Activated CD4-positive, alpha-beta memory T cell treated with anti-CD3 and anti-CD28 coated beads for 36 hours (primary cell): ENCODE data around the gene CTNNBL1. TPM values are rescaled to one million over a fixed set of nuclear protein-coding genes. Genes with fewer than 3 reads are reported as not detected.
"Not testable (repeated sequence)": the region's sequence is repeated elsewhere in the genome, so short reads cannot be mapped to it uniquely, and the experiment has no call there.

Source experiments
- CTCF ChIA-PET: fragments of 350-600 bp; sonication (Branson Sonifier 250); formaldehyde crosslinking; loops from one replicate; lab custom pipeline; 2021; ENCODE audit warnings: antibody characterized with exemption, inconsistent platforms; lab: Charles Lee
- POLR2A ChIA-PET: fragments of 350-600 bp; sonication (Branson Sonifier 250); formaldehyde crosslinking; loops from one replicate; lab custom pipeline; 2021; ENCODE audit warnings: antibody characterized with exemption; lab: Charles Lee
- DNase-seq: peaks from one replicate; pipeline ENCODE4 v3.0.0-alpha.2; 2020
- H3K27ac Mint-ChIP-seq: one replicate; pipeline ENCODE4 v1.8.0; 2021; ENCODE audit warnings: mixed read lengths
- H3K27me3 Mint-ChIP-seq: one replicate; pipeline ENCODE4 v1.8.0; 2021; ENCODE audit warnings: mixed read lengths
- H3K36me3 Mint-ChIP-seq: one replicate; pipeline ENCODE4 v1.8.0; 2021; ENCODE audit warnings: mixed read lengths
- H3K4me1 Mint-ChIP-seq: one replicate; pipeline ENCODE4 v1.8.0; 2021; ENCODE audit warnings: low read depth, mixed read lengths
- H3K4me3 Mint-ChIP-seq: one replicate; pipeline ENCODE4 v1.8.0; 2021; ENCODE audit warnings: mild to moderate bottlenecking, mixed read lengths
- H3K9me3 Mint-ChIP-seq: one replicate; pipeline ENCODE4 v1.8.0; 2021; ENCODE audit warnings: mixed read lengths
- intact Hi-C: fragments of 100-400 bp; cut with micrococcal nuclease; formaldehyde crosslinking; loops from one replicate; pipeline ENCODE4 v1.15.1; 2023
- total RNA-seq, 2 experiments: library from RNA; stranded (reverse); gene quantifications; one replicate each; pipeline ENCODE4 v1.2.3, GENCODE V29; 2021

Gene CTNNBL1
- total RNA-seq, 2 experiments from 2014 or later: 72.5 to 76.5 TPM

DNA sequence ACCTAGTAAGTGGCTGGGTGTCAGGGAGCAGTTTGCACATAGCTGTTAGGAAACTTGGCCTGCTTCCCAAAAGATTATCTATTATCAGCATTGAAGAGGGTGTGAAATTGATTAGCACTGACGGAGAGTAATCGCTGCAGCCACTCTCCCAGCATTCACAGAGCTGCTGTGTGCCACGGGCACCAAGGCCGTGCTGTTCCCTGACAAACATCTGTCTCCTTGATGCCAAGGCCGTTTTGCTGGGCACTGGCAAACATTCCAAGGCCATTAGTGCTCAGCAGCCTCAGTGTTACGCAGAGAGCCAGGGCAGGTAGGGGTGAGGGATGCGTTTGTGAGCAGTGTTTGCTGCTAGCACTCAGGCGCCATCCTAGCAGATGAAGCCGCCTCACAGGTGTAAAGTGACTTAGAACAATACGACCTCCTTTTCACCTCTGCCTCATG lies 151.4 kb downstream of the CTNNBL1 start:
- intact Hi-C loops: no loop called here
- Mint-ChIP-seq H3K4me3 (no peak overlapping the region), H3K27ac (no peak overlapping the region), H3K27me3 (no peaks in the 10 kb centered on the region), H3K9me3 (no peaks in the 10 kb centered on the region), H3K4me1 (no peaks in the 10 kb centered on the region), H3K36me3 (peaks cover 26% of the 10 kb centered on the region)
- CTCF ChIA-PET: no interaction called here
- POLR2A ChIA-PET: no interaction called here
- no peak for DNase-seq

DNA sequence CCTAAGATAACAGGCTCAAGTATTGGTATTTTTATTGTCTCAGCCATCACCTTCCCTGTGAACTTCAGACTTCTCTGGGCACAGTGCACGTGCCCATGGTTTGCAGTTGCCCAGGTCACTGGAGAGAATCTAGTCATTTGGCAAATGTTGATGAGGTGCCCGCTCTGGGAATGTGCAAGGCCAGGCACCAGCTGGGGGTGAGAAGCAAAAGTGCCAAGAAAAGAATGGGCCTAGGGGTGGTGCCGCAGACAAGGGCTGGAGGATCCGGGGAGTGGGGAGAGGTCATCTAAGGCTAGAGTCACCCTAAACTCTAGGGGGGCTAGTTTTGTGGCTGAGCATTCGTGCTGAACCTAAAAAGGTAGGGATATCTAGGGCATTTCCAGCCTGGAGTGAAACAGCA lies 152.0 kb downstream of the CTNNBL1 start:
- ChIA-PET CTCF (no interaction called here), POLR2A (no interaction called here)
- Mint-ChIP-seq H3K27ac (no peak overlapping the region), H3K27me3 (no peaks in the 10 kb centered on the region), H3K9me3 (no peaks in the 10 kb centered on the region), H3K4me3 (no peak overlapping the region), H3K4me1 (no peaks in the 10 kb centered on the region), H3K36me3 (peaks cover 30% of the 10 kb centered on the region)
- intact Hi-C loops: no loop called here
- DNase-seq: no peak

DNA sequence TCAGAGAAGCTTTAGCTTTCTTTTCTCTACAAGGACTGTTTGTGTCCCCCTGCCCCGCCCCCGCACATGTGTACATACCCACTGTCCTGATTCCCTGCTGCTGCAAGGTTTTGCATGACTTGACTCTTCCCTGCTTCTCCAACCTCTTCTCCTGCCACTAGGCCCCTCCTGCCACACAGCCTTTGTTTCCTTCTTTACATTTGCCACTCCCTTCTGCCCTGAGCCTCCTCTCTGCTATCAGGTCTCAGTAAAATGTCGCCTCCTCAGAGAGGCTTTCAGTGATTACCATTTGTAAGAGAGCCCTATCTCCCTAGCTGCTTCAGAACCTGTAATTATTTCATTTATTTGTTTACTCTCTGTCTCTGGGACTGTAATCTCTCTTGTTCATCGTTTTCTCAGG lies 152.7 kb downstream of the CTNNBL1 start:
- Mint-ChIP-seq H3K27me3 (no peaks in the 10 kb centered on the region), H3K4me1 (no peaks in the 10 kb centered on the region), H3K36me3 (peaks cover 32% of the 10 kb centered on the region), H3K27ac (no peak overlapping the region), H3K9me3 (no peaks in the 10 kb centered on the region), H3K4me3 (no peak overlapping the region)
- DNase-seq: no peak
- intact Hi-C loops: no loop called here
- ChIA-PET POLR2A (no interaction called here), CTCF (no interaction called here)

DNA sequence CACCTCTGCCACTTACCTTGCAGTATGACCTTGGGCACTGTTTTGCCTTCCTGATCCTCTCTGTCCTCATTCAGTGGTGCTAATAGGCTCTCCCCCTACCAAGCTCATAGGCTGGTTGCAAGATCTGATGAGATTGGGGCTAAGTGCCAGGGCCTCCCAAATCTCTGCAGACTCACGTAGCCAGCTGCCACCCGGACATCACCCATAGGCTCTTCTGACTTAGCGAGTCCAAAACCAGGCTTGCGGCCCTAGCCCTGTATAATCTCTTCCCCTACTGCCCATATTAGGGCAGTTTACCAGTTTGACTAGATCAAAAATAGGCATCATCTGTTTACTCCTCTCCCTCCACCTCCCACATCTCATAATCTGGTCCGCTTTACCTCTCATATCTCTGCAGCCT lies 154.9 kb downstream of the CTNNBL1 start:
- ChIA-PET CTCF (no interaction called here), POLR2A (no interaction called here)
- H3K36me3 Mint-ChIP-seq: peaks cover 28% of the 10 kb centered on the region
- H3K27ac Mint-ChIP-seq: no peak overlapping the region
- H3K27me3 Mint-ChIP-seq: no peaks in the 10 kb centered on the region
- DNase-seq: no peak
- intact Hi-C loops: no loop called here
- peaks cover 2% of the 10 kb centered on the region for H3K4me1 Mint-ChIP-seq
- no peaks in the 10 kb centered on the region for H3K9me3 Mint-ChIP-seq
- H3K4me3 Mint-ChIP-seq: no peak overlapping the region

DNA sequence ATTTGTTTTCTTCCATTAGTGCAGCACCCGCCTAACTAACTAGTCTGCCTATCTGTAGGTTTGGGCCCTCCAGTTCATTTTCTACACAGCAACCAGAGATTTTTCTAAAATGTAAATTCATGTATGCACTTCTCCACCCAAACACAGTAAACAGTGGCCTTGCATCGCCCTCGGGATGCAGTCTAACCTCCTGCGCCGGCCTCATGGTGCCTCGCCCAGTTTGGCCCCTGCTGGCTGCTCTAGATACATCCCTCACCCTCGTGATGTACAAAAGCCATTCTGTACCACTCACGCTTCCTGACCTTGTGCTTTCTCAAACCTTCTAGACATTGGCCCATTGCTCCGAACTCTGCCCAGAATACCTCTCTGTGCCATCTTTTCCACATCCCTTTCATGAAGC lies 155.3 kb downstream of the CTNNBL1 start:
- Mint-ChIP-seq H3K4me3 (no peak overlapping the region), H3K36me3 (peaks cover 28% of the 10 kb centered on the region), H3K9me3 (no peaks in the 10 kb centered on the region), H3K27ac (no peak overlapping the region), H3K4me1 (peaks cover 6% of the 10 kb centered on the region), H3K27me3 (no peaks in the 10 kb centered on the region)
- DNase-seq: no peak
- ChIA-PET POLR2A (no interaction called here), CTCF (no interaction called here)
- intact Hi-C loops: no loop called here

DNA sequence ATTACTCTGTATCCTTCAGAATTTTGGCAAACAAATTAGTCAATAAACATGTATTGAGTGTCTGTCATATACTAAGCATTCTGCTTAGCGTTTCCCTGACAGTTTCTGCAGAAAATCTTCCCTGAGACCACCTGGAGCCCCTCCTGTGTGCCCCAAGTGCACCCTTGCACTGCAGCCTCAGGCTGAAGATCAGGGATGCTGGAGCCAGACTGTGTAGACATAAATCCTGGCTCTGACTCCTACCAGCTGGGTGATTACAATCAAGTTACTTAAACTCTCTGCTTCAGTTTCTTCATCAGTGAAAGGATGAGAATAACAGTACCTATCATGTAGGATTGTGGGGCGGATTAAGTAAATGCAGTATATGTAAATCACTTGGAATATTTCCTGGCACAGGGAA lies 155.7 kb downstream of the CTNNBL1 start:
- H3K4me1 Mint-ChIP-seq: peaks cover 7% of the 10 kb centered on the region
- no peaks in the 10 kb centered on the region for H3K27me3 Mint-ChIP-seq
- H3K9me3 Mint-ChIP-seq: no peaks in the 10 kb centered on the region
- no peak overlapping the region for H3K27ac Mint-ChIP-seq
- ChIA-PET POLR2A (no interaction called here), CTCF (no interaction called here)
- H3K36me3 Mint-ChIP-seq: peaks cover 28% of the 10 kb centered on the region
- intact Hi-C loops: no loop called here
- no peak for DNase-seq
- no peak overlapping the region for H3K4me3 Mint-ChIP-seq

DNA sequence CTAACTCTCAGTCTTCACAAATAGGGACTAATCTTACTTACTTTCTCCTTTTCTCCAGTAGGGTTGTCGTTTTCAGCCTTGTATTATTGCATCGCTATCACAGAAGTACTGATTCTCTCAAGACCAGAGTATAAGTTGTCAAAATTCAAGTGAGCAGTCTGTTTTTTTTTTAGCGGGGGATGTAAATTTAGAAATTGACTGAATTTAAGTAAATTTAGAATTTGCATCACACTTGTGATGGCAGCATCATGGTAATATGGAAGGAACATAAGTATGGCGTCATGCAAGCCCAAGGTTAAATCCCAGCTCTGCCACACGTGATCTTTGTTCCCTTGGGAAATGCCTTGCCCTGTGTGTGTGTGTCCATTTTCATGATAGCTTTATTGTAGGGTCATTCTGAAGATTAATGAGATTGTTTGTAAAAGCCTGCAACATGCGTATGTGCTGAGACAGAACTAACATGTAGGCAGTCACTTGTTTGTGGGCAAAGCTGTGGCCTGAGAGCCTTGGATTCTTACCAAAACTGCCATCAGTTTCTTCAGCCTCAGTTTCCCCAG lies 156.3 kb downstream of the CTNNBL1 start:
- H3K4me3 Mint-ChIP-seq: no peak overlapping the region
- H3K27me3 Mint-ChIP-seq: no peaks in the 10 kb centered on the region
- no peak for DNase-seq
- no peaks in the 10 kb centered on the region for H3K9me3 Mint-ChIP-seq
- peaks cover 7% of the 10 kb centered on the region for H3K4me1 Mint-ChIP-seq
- peaks cover 27% of the 10 kb centered on the region for H3K36me3 Mint-ChIP-seq
- H3K27ac Mint-ChIP-seq: no peak overlapping the region
- ChIA-PET CTCF (interaction anchor here (1.0 kb wide), 1 partner anchor 234 kb away, joined by 3 read pairs; no protein-coding TSS in a partner anchor), POLR2A (no interaction called here)
- intact Hi-C loops: no loop called here

DNA sequence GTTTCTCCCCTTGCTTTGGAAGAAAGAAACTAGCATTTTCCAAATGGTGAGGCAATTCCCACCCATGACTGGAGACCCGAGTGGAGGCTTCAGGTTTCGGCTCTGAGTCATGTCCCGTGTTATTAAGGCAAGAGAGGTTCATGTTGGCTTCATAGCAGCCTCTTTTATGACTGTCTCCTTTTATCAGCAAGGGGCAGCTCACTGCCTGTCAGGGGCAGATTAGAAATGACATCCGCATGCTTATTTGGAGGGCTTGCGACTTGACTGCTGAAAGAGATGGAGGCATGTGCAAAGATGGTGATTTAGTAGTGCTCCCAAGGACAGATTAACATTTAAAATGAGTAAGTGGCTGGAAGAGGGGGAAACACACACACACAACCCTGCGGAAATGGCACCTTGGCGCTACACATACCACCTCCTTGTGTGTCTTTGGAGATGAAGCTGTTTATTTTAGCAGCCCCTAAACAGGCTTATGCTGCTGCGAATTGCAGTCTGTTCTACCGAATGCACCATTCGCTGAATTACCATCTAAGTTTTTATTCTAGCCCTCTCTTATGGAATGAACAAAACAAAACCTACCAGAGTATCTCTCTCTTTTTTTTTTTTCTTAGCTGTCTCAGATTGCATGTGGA lies 157.0 kb downstream of the CTNNBL1 start:
- Mint-ChIP-seq H3K27me3 (no peaks in the 10 kb centered on the region), H3K9me3 (no peaks in the 10 kb centered on the region), H3K4me1 (peaks cover 7% of the 10 kb centered on the region), H3K27ac (no peak overlapping the region), H3K36me3 (peaks cover 31% of the 10 kb centered on the region), H3K4me3 (no peak overlapping the region)
- POLR2A ChIA-PET: no interaction called here
- CTCF ChIA-PET: interaction anchor here (1.0 kb wide), 1 partner anchor 234 kb away, joined by 3 read pairs; no protein-coding TSS in a partner anchor
- no peak for DNase-seq
- intact Hi-C loops: no loop called here

DNA sequence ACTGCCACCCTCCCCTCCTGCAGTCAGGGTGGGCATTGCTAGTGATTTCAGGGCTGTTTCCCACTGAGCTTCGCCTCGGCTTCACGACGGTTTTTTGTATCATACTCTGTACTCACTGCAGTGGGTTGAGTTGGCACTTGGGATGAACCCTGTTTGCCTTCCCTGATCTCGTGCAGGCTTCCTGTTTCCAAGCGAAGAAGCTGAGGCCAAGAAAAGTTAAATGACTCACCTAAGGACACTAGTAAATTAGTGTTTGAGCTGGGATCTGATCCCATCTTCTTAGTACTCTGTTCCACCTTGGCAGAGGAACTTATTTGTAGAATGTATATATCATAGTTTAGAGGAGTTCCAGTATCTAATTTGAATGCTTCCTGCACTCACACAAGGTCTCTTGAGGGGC lies 158.8 kb downstream of the CTNNBL1 start:
- H3K36me3 Mint-ChIP-seq: peaks cover 22% of the 10 kb centered on the region
- CTCF ChIA-PET: interaction anchor here (0.9 kb wide), 1 partner anchor 10 kb away, joined by 3 read pairs; no protein-coding TSS in a partner anchor
- no peaks in the 10 kb centered on the region for H3K9me3 Mint-ChIP-seq
- intact Hi-C loops: no loop called here
- H3K4me1 Mint-ChIP-seq: peaks cover 10% of the 10 kb centered on the region
- POLR2A ChIA-PET: no interaction called here
- no peak overlapping the region for H3K27ac Mint-ChIP-seq
- DNase-seq: no peak
- no peaks in the 10 kb centered on the region for H3K27me3 Mint-ChIP-seq
- H3K4me3 Mint-ChIP-seq: no peak overlapping the region

DNA sequence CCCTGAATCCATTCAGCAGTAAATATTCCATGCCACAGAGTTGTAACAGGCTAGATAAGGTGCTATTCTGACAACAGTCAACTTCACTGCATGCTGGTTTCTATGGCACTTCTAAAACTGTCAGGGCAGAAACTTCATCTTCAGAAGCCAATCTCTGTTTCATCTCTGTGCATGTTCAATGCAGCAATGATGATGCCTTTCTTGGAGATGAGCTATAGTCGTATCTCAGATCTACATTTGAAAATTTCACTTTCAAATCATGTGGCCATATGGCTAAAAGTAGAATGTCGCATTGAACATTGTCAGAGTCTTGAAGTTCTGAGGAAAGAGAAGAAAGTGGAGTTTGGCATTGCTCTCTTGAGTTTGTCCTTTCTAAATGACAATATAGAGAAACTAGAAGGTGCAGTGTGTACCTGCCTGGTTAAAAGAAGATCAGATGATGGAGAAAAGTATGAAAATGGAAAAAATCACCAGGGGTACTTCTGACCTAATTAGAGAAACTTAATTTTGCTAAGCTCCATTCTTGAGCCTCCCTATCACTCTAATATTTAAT lies 160.1 kb downstream of the CTNNBL1 start:
- intact Hi-C loops: no loop called here
- Mint-ChIP-seq H3K36me3 (peaks cover 28% of the 10 kb centered on the region), H3K27me3 (no peaks in the 10 kb centered on the region), H3K4me3 (no peak overlapping the region), H3K27ac (peak overlapping the region; percentile 35), H3K4me1 (peaks cover 10% of the 10 kb centered on the region), H3K9me3 (no peaks in the 10 kb centered on the region)
- ChIA-PET CTCF (interaction anchor here (0.6 to 1.3 kb wide), 2 partner anchors 219 to 278 kb away, joined by 3 read pairs; no protein-coding TSS in a partner anchor), POLR2A (no interaction called here)
- no peak for DNase-seq

DNA sequence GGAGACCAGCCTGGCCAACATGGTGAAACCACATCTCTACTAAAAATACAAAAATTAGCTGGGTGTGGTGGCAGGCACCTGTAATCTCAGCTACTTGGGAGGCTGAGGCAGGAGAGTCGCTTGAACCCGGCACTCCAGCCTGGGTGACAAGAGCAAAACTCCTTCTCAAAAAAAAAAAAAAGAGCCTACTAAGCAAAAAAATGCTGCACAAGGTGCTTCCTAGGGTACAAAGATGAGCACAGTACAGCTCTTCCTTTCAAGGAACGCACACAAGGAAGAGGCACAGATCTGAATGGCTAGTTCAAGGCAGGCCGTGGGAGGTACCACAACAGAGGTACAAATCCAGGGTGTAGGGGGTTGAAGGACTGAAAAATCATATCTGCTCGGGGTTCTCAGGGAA lies 162.2 kb downstream of the CTNNBL1 start:
- H3K27ac Mint-ChIP-seq, H3K9me3 Mint-ChIP-seq, CTCF ChIA-PET, POLR2A ChIA-PET, DNase-seq, H3K27me3 Mint-ChIP-seq, intact Hi-C loops, H3K4me3 Mint-ChIP-seq: not testable (repeated sequence)
- Mint-ChIP-seq H3K4me1 (peaks cover 10% of the 10 kb centered on the region), H3K36me3 (peaks cover 26% of the 10 kb centered on the region)

DNA sequence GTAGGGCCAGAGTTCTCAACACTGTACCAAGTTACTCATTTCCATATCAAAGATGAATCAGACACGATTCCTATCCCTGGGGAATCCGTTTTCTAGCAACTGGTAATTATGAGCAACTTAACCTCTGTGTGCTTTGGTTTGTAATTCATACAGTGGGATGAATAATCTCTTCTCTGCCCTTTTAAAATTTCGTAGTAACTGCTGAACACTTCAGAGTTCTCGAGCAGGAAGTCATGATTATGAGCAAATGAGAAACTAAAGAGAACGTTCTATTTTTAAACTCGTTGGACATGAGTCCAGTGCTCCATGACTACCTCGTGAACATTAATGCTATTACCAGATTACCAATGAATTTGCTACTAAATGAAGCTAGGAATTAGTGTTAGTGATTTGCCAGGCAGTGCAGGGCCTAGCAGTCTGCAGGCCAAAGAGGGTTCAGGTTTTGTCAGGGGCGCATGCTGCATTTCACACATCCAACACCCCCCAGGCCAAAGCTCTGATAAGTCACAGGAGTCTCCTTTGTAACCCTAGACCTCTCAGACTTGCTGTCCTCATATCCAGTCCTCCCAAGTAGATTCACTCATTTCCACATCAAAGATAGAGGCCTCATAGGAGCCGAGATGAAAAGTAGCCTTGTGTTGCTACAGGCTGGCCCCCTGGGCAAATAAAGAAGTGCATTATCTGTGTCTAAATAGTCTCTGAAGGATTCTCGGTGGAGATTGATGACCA lies 163.3 kb downstream of the CTNNBL1 start:
- CTCF ChIA-PET: interaction anchor here (1.2 kb wide), 1 partner anchor 292 kb away, joined by 3 read pairs; no protein-coding TSS in a partner anchor
- H3K4me3 Mint-ChIP-seq: no peak overlapping the region
- intact Hi-C loops: no loop called here
- POLR2A ChIA-PET: no interaction called here
- H3K27me3 Mint-ChIP-seq: no peaks in the 10 kb centered on the region
- no peak overlapping the region for H3K27ac Mint-ChIP-seq
- peaks cover 24% of the 10 kb centered on the region for H3K36me3 Mint-ChIP-seq
- H3K9me3 Mint-ChIP-seq: no peaks in the 10 kb centered on the region
- DNase-seq: no peak
- peaks cover 10% of the 10 kb centered on the region for H3K4me1 Mint-ChIP-seq
